COLO668 (cell line): ENCODE data around the gene BAX.
A peak's percentile ranks its signal among the peaks of the same experiment; 100 is the strongest.
"Not testable (repeated sequence)": the region's sequence is repeated elsewhere in the genome, so short reads cannot be mapped to it uniquely, and the experiment has no call there.

Source experiments
- DNase-seq: peaks from one replicate; lab custom pipeline; 2025; ENCODE audit not compliant: unreplicated experiment; lab: John Stamatoyannopoulos, UW

BAX gene

GRCh38 chr19:48954595-48955307 lies at the start of gene BAX:
Gene BAX, plus strand, starts transcription at chr19:48954875. Its CDS starts 54 bp downstream, at chr19:48954929.
- peak; percentile 97 for DNase-seq

- no peak for DNase-seq
Observed at GRCh38 chr19:48905664-48906063, 49.0 kb upstream of the BAX start.

- no peak for DNase-seq
Observed at GRCh38 chr19:48906324-48906723, 48.4 kb upstream of the BAX start.

GRCh38 chr19:48907671-48908070 lies 47.0 kb upstream of the BAX start:
- no peak for DNase-seq

GRCh38 chr19:48909424-48910077 lies 45.1 kb upstream of the BAX start:
- DNase-seq = not testable (repeated sequence)

- no peak for DNase-seq
Observed at GRCh38 chr19:48910803-48911202, 43.9 kb upstream of the BAX start.

GRCh38 chr19:48913114-48913889 lies 41.4 kb upstream of the BAX start:
- peak; percentile 7 for DNase-seq

- DNase-seq = no peak
Observed at GRCh38 chr19:48914181-48914580, 40.5 kb upstream of the BAX start.

- DNase-seq = peak; percentile 6
Observed at GRCh38 chr19:48915757-48916156, 38.9 kb upstream of the BAX start.

- DNase-seq = no peak
Observed at GRCh38 chr19:48918071-48918470, 36.6 kb upstream of the BAX start.

GRCh38 chr19:48918801-48919247 lies 35.9 kb upstream of the BAX start:
- peak; percentile 22 for DNase-seq

- not testable (repeated sequence) for DNase-seq
Observed at GRCh38 chr19:48919271-48919670, 35.4 kb upstream of the BAX start.

- DNase-seq = no peak
Observed at GRCh38 chr19:48920949-48921348, 33.7 kb upstream of the BAX start.

- DNase-seq = no peak
Observed at GRCh38 chr19:48921721-48922500, 32.8 kb upstream of the BAX start.

- no peak for DNase-seq
Observed at GRCh38 chr19:48922548-48923490, 31.9 kb upstream of the BAX start.

GRCh38 chr19:48925240-48925843 lies 29.3 kb upstream of the BAX start:
- no peak for DNase-seq

GRCh38 chr19:48925890-48926289 lies 28.8 kb upstream of the BAX start:
- not testable (repeated sequence) for DNase-seq

GRCh38 chr19:48926909-48927308 lies 27.8 kb upstream of the BAX start:
- no peak for DNase-seq

GRCh38 chr19:48927692-48928091 lies 27.0 kb upstream of the BAX start:
- not testable (repeated sequence) for DNase-seq
